HCT116 (cell line): ENCODE results near the gene DGCR6. TPM values are rescaled to one million over a fixed set of nuclear protein-coding genes. Genes with fewer than 3 reads are reported as not detected.
A peak's percentile ranks its signal among the peaks of the same experiment; 100 is the strongest.

Source experiments
- ATAC-seq: fragments of 200-7000 bp; cut with Tn5 transposase; 2 replicates; pipeline ENCODE4 v1.9.1; 2020; ENCODE audit warnings: mild to moderate bottlenecking, moderate library complexity
- BruUV-seq: library from RNA; stranded (reverse); fragments of 400-500 nt; replicated peaks from 2 replicates; lab custom pipeline; 2021; lab: Mats Ljungman, UMichigan
- CTCF ChIA-PET: fragments of 300-600 bp; sonication (Branson Sonifier 250); formaldehyde crosslinking; loops from one replicate; lab custom pipeline; 2021; ENCODE audit warnings: antibody characterized with exemption; lab: Charles Lee
- POLR2A ChIA-PET: fragments of 300-600, 350-600 bp; sonication (Branson Sonifier 250); formaldehyde crosslinking; loops from one replicate; lab custom pipeline; 2021; ENCODE audit warnings: antibody characterized with exemption; lab: Charles Lee
- RAD21 ChIA-PET, 2 experiments: fragments of 300-600 bp; sonication (Branson Sonifier 250); formaldehyde crosslinking; loops; one replicate each; lab custom pipeline; 2023; ENCODE audit warnings: low total read pairs in 2 of 2; ENCODE audit not compliant: uncharacterized antibody in 2 of 2, unreplicated experiment in 2 of 2, low non-redundant PET in 1 of 2; lab: Charles Lee
- DNase-seq: peaks from one replicate; pipeline ENCODE4 v3.0.0-alpha.2; 2010; ENCODE audit warnings: low read depth, low spot score
- H2AFZ ChIP-seq: fragments of 200-600 bp; shearing (Covaris generic), sonication (generic); 2 replicates; pipeline ENCODE4 v1.6.1; 2017; ENCODE audit warnings: low read depth, mixed run types, mixed read lengths, antibody characterized with exemption, low read length; ENCODE audit not compliant: poor library complexity, severe bottlenecking
- H3K27ac ChIP-seq: 2 replicates; pipeline ENCODE4 v1.5.1; 2012; ENCODE audit warnings: low read depth, low read length
- H3K27me3 ChIP-seq: fragments of 200-600 bp; sonication (generic); 2 replicates; pipeline ENCODE4 v1.6.1; 2016; ENCODE audit warnings: mixed run types, low read length, mixed read lengths; ENCODE audit not compliant: insufficient read depth
- H3K36me3 ChIP-seq, 2 experiments: fragments of 200-500 bp in 1 of 2; fragments of 200-600 bp in 1 of 2; sonication (Bioruptor generic) in 1 of 2; sonication (generic) in 1 of 2; 2 replicates each; pipeline versions ENCODE4 v1.5.1 to v1.6.1; 2014 to 2016; ENCODE audit warnings: low read length in 2 of 2, inconsistent platforms in 1 of 2, mixed read lengths in 1 of 2, mixed run types in 1 of 2; ENCODE audit not compliant: insufficient read depth in 2 of 2, control insufficient read depth in 1 of 2
- H3K4me1 ChIP-seq, 2 experiments: fragments of 200-600 bp in 1 of 2; sonication (generic) in 1 of 2; 2 replicates each; pipeline versions ENCODE4 v1.5.1 to v1.6.1; 2012 to 2017; ENCODE audit warnings: low read length in 2 of 2, inconsistent platforms in 1 of 2, mild to moderate bottlenecking in 1 of 2, mixed read lengths in 1 of 2, mixed run types in 1 of 2, moderate library complexity in 1 of 2; ENCODE audit not compliant: insufficient read depth in 2 of 2, control insufficient read depth in 1 of 2
- H3K4me2 ChIP-seq: fragments of 200-600 bp; sonication (generic); 2 replicates; pipeline ENCODE4 v1.6.1; 2017; ENCODE audit warnings: mixed run types, low read length, mixed read lengths
- H3K4me3 ChIP-seq, 2 experiments: fragments of 200-600 bp in 1 of 2; sonication (generic) in 1 of 2; replicated peaks in 1 of 2; 2 replicates each; pipeline ENCODE4 v1.5.1; 2011 to 2016; ENCODE audit warnings: low read length in 2 of 2, control low read depth in 1 of 2, low read depth in 1 of 2, mild to moderate bottlenecking in 1 of 2, mixed read lengths in 1 of 2, mixed run types in 1 of 2
- H3K79me2 ChIP-seq: fragments of 200-600 bp; sonication (generic); 2 replicates; pipeline ENCODE4 v1.6.1; 2017; ENCODE audit warnings: mild to moderate bottlenecking, mixed run types, low read length, moderate library complexity, mixed read lengths; ENCODE audit not compliant: insufficient read depth
- H3K9ac ChIP-seq: fragments of 200-600 bp; sonication (generic); 2 replicates; pipeline ENCODE4 v1.6.1; 2016; ENCODE audit warnings: low read length, mixed read lengths
- H3K9me2 ChIP-seq: fragments of 200-600 bp; sonication (generic), shearing (Covaris generic); 2 replicates; pipeline ENCODE4 v1.6.1; 2017; ENCODE audit warnings: mixed run types, mild to moderate bottlenecking, moderate library complexity; ENCODE audit not compliant: insufficient read depth
- H3K9me3 ChIP-seq, 2 experiments: fragments of 200-500 bp in 1 of 2; fragments of 200-600 bp in 1 of 2; sonication (Bioruptor generic) in 1 of 2; sonication (generic) in 1 of 2; 2 replicates each; pipeline ENCODE4 v1.6.1; 2014 to 2017; ENCODE audit warnings: low read length in 2 of 2, mixed read lengths in 2 of 2, inconsistent platforms in 1 of 2, low read depth in 1 of 2, mild to moderate bottlenecking in 1 of 2, mixed run types in 1 of 2, moderate library complexity in 1 of 2; ENCODE audit not compliant: control insufficient read depth in 1 of 2, insufficient read depth in 1 of 2
- H4K20me1 ChIP-seq: fragments of 200-600 bp; sonication (generic), shearing (Covaris generic); 2 replicates; pipeline ENCODE4 v1.6.1; 2017; ENCODE audit warnings: mixed run types, mild to moderate bottlenecking, moderate library complexity; ENCODE audit not compliant: insufficient read depth
- ATF3 ChIP-seq: IDR thresholded peaks from 2 replicates; pipeline ENCODE4 v1.6.1; 2012
- CBX3 ChIP-seq: IDR thresholded peaks from 2 replicates; pipeline ENCODE4 v1.6.1; 2012; ENCODE audit warnings: low read depth
- CTCF ChIP-seq, 3 experiments: fragments of 200-600 bp in 1 of 3; sonication (generic) in 1 of 3; IDR thresholded peaks in 2 of 3; conservative IDR thresholded peaks in 1 of 3; 2 replicates each; pipeline ENCODE4 v1.5.1; 2012 to 2017; ENCODE audit warnings: low read depth in 2 of 3, low read length in 2 of 3, antibody characterized with exemption in 1 of 3, borderline replicate concordance in 1 of 3, control low read depth in 1 of 3, mild to moderate bottlenecking in 1 of 3, mixed read lengths in 1 of 3, mixed run types in 1 of 3, moderate library complexity in 1 of 3; ENCODE audit not compliant: insufficient read depth in 1 of 3
- EGR1 ChIP-seq: IDR thresholded peaks from 2 replicates; pipeline ENCODE4 v1.6.1; 2012; ENCODE audit warnings: low read depth
- ELF1 ChIP-seq: IDR thresholded peaks from 2 replicates; pipeline ENCODE4 v1.6.1; 2012; ENCODE audit warnings: low read depth, borderline replicate concordance
- EZH2phosphoT487 ChIP-seq: fragments of 200-600 bp; IDR thresholded peaks from 2 replicates; pipeline ENCODE4 v1.6.1; 2018; ENCODE audit warnings: antibody characterized with exemption, borderline replicate concordance
- FOSL1 ChIP-seq: IDR thresholded peaks from 2 replicates; pipeline ENCODE4 v1.6.1; 2012; ENCODE audit warnings: low read depth
- JUND ChIP-seq: IDR thresholded peaks from 2 replicates; pipeline ENCODE4 v1.6.1; 2012
- MAX ChIP-seq: IDR thresholded peaks from 2 replicates; pipeline ENCODE4 v1.6.1; 2012
- POLR2A ChIP-seq: IDR thresholded peaks from 2 replicates; pipeline ENCODE4 v1.7.0; 2011; ENCODE audit warnings: borderline replicate concordance; ENCODE audit not compliant: insufficient read depth, insufficient read length; ENCODE audit errors: extremely low read depth
- POLR2AphosphoS5 ChIP-seq: IDR thresholded peaks from 2 replicates; pipeline ENCODE4 v1.6.1; 2011; ENCODE audit warnings: mild to moderate bottlenecking, low read depth, low read length, moderate library complexity
- RAD21 ChIP-seq: IDR thresholded peaks from 2 replicates; pipeline ENCODE4 v1.6.1; 2012; ENCODE audit warnings: low read depth, mild to moderate bottlenecking
- REST ChIP-seq: IDR thresholded peaks from 2 replicates; pipeline ENCODE4 v1.6.1; 2012; ENCODE audit warnings: low read depth
- SRF ChIP-seq: IDR thresholded peaks from 2 replicates; pipeline ENCODE4 v1.6.1; 2012; ENCODE audit warnings: low read depth
- YY1 ChIP-seq: IDR thresholded peaks from 2 replicates; pipeline ENCODE4 v1.6.1; 2011; ENCODE audit warnings: low read length, low read depth, moderate library complexity, mild to moderate bottlenecking; ENCODE audit not compliant: insufficient replicate concordance; ENCODE audit errors: extremely low read depth
- ZFX ChIP-seq: fragments of 450-650 bp; IDR thresholded peaks from 2 replicates; pipeline ENCODE4 v1.6.1; 2017
- intact Hi-C: fragments of 100-400 bp; cut with micrococcal nuclease; formaldehyde crosslinking; loops from 2 replicates; pipeline ENCODE4 v1.10.0; 2022
- total RNA-seq: library from RNA; stranded (reverse); gene quantifications from one replicate; pipeline ENCODE4 v1.2.1, GENCODE V29; 2021; ENCODE audit not compliant: unreplicated experiment

DGCR6 gene
- total RNA-seq, 1 experiment from 2014 or later = 4.6 TPM

- Histone ChIP-seq H3K9me2 (no peaks in the 10 kb centered on the region), H3K36me3 (no peaks in the 10 kb centered on the region), H3K4me3 (no peak overlapping the region), H3K27ac (no peak overlapping the region), H3K79me2 (no peaks in the 10 kb centered on the region), H3K27me3 (no peaks in the 10 kb centered on the region), H3K4me1 (no peaks in the 10 kb centered on the region), H3K4me2 (no peak overlapping the region), H2AFZ (no peak overlapping the region), H3K9ac (no peak overlapping the region), H3K9me3 (no peaks in the 10 kb centered on the region), H4K20me1 (no peaks in the 10 kb centered on the region)
- ChIA-PET RAD21 (no interaction called here), POLR2A (no interaction called here), CTCF (interaction anchor here (1.4 kb wide), 1 partner anchor 23 kb away, joined by 3 read pairs; the partner anchor contains the start of gene DGCR6)
- no TSS peak for BruUV-seq
- ATAC-seq (peak; percentile 97), DNase-seq (no peak)
- intact Hi-C loops = no loop called here
- no peak for TF ChIP-seq ZFX
- no peak for TF ChIP-seq REST
- no peak for TF ChIP-seq FOSL1
- TF ChIP-seq YY1 = no peak
- no peak for TF ChIP-seq EGR1
- TF ChIP-seq MAX = no peak
- TF ChIP-seq ELF1 = no peak
- TF ChIP-seq EZH2phosphoT487 = no peak
- TF ChIP-seq RAD21 = no peak
- TF ChIP-seq POLR2AphosphoS5 = no peak
- no peak for TF ChIP-seq CTCF (IDR thresholded peaks at IDR 0.05 in 2 of 3, conservative IDR thresholded peaks at IDR 0.05 in 1 of 3; ENCODE audit: borderline replicate concordance in 1 of 3, insufficient read depth in 1 of 3, low read depth in 2 of 3, low read length in 2 of 3)
- no peak for TF ChIP-seq JUND
- TF ChIP-seq SRF = no peak
- no peak for TF ChIP-seq POLR2A
- TF ChIP-seq CBX3 = no peak
- TF ChIP-seq ATF3 = no peak
These were observed 23.3 kb downstream of the DGCR6 start for GRCh38 chr22:18929459-18929858.
